Breast epithelium (tissue), 3 donors: ENCODE measurements around the gene HSF4.

Experiments
- CTCF ChIP-seq, 3 donors: fragments of 450-650 bp; IDR thresholded peaks; one replicate each; pipeline ENCODE4 v1.5.1; 2016 to 2017; ENCODE audit warnings: antibody characterized with exemption in 3 of 3, mild to moderate bottlenecking in 3 of 3, moderate library complexity in 3 of 3
- POLR2AphosphoS5 ChIP-seq, 3 donors: sonication (generic); formaldehyde crosslinking; IDR thresholded peaks; one replicate each; pipeline ENCODE4 v1.6.1; 2017; ENCODE audit warnings: antibody characterized with exemption in 3 of 3

- TF ChIP-seq CTCF (IDR thresholded peaks at IDR 0.05) = no peak
- no peak for TF ChIP-seq POLR2AphosphoS5 (IDR thresholded peaks at IDR 0.05)
Measured at GRCh38 chr16:67148221-67148620, 16.3 kb upstream of the HSF4 start.
